Colonic mucosa (tissue), 4 donors: ENCODE data around the gene NIPBL. TPM values are rescaled to one million over a fixed set of nuclear protein-coding genes. Genes with fewer than 3 reads are reported as not detected.

Experiments used
- DNase-seq: peaks from one replicate; pipeline ENCODE4 v3.0.0-alpha.2; 2020
- H3K27ac ChIP-seq: fragments of 200-600 bp; one replicate; pipeline ENCODE4 v1.8.0; 2021
- H3K27me3 ChIP-seq: fragments of 200-600 bp; one replicate; pipeline ENCODE4 v1.8.0; 2021
- H3K36me3 ChIP-seq: fragments of 200-600 bp; one replicate; pipeline ENCODE4 v1.8.0; 2021
- H3K4me1 ChIP-seq: fragments of 200-600 bp; one replicate; pipeline ENCODE4 v1.8.0; 2021; ENCODE audit warnings: mild to moderate bottlenecking
- H3K4me3 ChIP-seq: fragments of 200-600 bp; one replicate; pipeline ENCODE4 v1.8.0; 2021
- H3K9ac ChIP-seq, 2 donors: one replicate each; pipeline ENCODE4 v1.7.0; 2013; ENCODE audit warnings: control low read depth in 2 of 2, low read depth in 2 of 2, low read length in 2 of 2
- H3K9me3 ChIP-seq: fragments of 200-600 bp; one replicate; pipeline ENCODE4 v1.8.0; 2021
- intact Hi-C: fragments of 100-400 bp; cut with DNase I; formaldehyde crosslinking; loops from one replicate; pipeline ENCODE4 v1.14.1; 2022
- total RNA-seq, 2 donors: library from RNA; stranded (reverse); fragmentation: NEBNext Ultra II Directional in 1 of 2; extraction: Animal tissue kit (Norgen Biotek cat#: 25700) in 1 of 2; gene quantifications; one replicate each; pipeline ENCODE4 v1.2.1, GENCODE V29; 2021
- TF ChIP-seq, protein P1 (sequence below): fragments of 200-600 bp; IDR thresholded peaks from one replicate; pipeline ENCODE4 v1.8.0; 2022; ENCODE audit warnings: antibody characterized with exemption, mild to moderate bottlenecking
- donor health status: healthy.
- donor health status: DM: no; HTN: no; CAD: no.
- donor health status: DM: no; HTN: no; CAD: no.

Gene NIPBL
- total RNA-seq, 2 donors from 2014 or later: 47.6 to 59.2 TPM

DNA sequence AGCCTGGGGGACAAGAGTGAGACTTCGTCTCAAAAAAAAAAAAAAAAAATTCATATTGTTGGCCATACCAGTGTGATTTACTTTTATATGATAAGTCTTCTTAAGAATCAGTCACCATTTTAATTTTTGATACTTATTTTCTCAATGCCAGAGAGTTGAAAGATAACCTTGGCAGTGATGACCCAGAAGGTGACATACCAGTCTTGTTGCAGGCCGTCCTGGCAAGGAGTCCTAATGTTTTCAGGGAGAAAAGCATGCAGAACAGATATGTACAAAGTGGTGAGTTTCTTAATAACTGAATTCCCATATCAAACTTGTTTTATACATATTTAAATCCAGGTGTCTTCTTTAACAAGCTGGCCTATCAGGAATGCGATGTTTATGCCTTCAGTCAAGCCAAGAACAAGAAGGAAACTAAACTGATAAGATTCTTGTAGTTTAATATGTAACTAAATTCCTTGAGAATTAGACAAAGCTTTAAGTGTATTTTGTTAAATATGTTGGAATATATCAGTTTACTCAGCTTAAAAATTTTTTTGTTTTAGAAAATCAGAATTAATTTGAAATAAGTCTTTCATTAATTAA is 81.5 kb downstream of the NIPBL start:
- TF ChIP-seq, protein P1, sequence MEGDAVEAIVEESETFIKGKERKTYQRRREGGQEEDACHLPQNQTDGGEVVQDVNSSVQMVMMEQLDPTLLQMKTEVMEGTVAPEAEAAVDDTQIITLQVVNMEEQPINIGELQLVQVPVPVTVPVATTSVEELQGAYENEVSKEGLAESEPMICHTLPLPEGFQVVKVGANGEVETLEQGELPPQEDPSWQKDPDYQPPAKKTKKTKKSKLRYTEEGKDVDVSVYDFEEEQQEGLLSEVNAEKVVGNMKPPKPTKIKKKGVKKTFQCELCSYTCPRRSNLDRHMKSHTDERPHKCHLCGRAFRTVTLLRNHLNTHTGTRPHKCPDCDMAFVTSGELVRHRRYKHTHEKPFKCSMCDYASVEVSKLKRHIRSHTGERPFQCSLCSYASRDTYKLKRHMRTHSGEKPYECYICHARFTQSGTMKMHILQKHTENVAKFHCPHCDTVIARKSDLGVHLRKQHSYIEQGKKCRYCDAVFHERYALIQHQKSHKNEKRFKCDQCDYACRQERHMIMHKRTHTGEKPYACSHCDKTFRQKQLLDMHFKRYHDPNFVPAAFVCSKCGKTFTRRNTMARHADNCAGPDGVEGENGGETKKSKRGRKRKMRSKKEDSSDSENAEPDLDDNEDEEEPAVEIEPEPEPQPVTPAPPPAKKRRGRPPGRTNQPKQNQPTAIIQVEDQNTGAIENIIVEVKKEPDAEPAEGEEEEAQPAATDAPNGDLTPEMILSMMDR: no peak
- DNase-seq: no peak
- no peak overlapping the region for H3K9ac ChIP-seq
- no peaks in the 10 kb centered on the region for H3K36me3 ChIP-seq
- intact Hi-C loops: no loop called here
- no peak overlapping the region for H3K27ac ChIP-seq
- H3K4me3 ChIP-seq: no peak overlapping the region
- no peaks in the 10 kb centered on the region for H3K9me3 ChIP-seq
- H3K4me1 ChIP-seq: no peaks in the 10 kb centered on the region
- H3K27me3 ChIP-seq: no peaks in the 10 kb centered on the region

DNA sequence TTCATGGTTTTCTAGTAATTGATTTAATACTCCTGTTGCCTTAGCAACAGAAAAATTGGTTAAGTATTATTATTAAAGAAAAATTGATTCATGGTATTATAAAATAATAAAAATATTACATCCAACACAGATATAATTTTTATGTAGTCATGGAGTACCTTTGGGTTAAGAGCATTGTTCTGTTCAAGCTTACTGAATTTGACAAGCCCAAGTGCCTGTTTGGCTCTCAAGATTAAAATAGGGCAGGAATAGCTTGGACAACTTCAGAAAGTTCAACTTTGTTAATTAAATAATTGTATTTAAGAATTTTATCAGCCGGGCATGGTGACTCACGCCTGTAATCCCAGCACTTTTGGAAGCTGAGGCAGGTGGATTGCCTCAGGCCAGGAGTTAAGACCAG is 82.0 kb downstream of the NIPBL start:
- Histone ChIP-seq H3K27me3 (no peaks in the 10 kb centered on the region), H3K4me3 (no peak overlapping the region), H3K27ac (no peak overlapping the region), H3K36me3 (no peaks in the 10 kb centered on the region), H3K9ac (no peak overlapping the region), H3K4me1 (no peaks in the 10 kb centered on the region), H3K9me3 (no peaks in the 10 kb centered on the region)
- intact Hi-C loops: no loop called here
- TF ChIP-seq, protein P1: no peak
- DNase-seq: no peak

DNA sequence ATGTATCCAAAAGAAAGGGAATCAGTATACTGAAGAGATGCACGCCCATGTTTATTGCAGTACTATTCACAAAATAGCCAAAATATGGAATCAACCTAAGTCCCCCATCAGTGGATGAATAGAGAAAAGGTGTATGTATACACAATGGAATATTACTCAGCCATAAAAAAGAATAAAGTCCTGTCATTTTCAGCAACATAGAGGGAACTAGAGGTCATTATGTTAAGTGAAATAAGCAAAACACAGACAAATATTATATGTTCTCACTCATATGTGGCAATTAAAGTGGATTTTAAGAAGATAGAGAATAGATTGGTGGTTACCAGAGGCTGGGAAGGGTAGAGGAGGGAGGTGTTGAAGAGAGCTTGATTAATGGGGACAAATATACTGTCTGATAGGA is 88.6 kb downstream of the NIPBL start:
- TF ChIP-seq, protein P1: no peak
- no peak overlapping the region for H3K4me3 ChIP-seq
- no peak overlapping the region for H3K9ac ChIP-seq
- H3K27ac ChIP-seq: no peak overlapping the region
- no peaks in the 10 kb centered on the region for H3K4me1 ChIP-seq
- H3K27me3 ChIP-seq: no peaks in the 10 kb centered on the region
- no peaks in the 10 kb centered on the region for H3K36me3 ChIP-seq
- intact Hi-C loops: no loop called here
- no peaks in the 10 kb centered on the region for H3K9me3 ChIP-seq
- no peak for DNase-seq

DNA sequence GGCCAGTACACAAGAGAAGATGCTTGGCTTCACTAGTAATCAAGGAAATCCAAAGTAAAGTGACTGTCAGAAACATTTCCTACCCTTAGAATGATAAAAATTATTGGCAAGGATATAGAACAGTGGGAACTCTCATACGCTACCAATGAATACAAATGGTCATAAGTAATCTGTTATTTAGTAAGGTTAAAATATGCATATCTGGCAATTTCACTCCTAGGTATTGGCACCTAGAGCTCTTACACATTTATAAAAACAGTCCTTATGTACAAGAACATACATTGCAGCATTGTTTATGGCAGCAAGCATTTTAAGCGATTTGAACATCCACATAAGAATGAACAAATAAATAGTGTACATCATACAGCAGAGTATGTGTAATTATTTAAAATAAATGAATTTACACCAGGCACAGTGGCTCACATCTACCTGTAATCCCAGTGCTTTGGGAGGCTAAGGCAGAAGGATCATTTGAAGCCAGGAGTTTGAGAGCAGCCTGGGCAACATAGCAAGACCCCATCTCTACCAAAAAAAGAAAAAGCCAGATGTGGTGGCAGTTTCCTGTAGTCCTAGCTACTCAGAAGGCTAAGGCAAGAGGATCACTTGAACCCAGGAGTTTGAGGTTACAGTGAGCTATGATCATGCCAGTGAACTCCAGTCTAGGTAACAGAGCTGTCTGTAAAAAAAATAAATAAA is 93.3 kb downstream of the NIPBL start:
- intact Hi-C loops: no loop called here
- no peaks in the 10 kb centered on the region for H3K27me3 ChIP-seq
- no peaks in the 10 kb centered on the region for H3K9me3 ChIP-seq
- H3K4me1 ChIP-seq: no peaks in the 10 kb centered on the region
- no peak overlapping the region for H3K4me3 ChIP-seq
- DNase-seq: no peak
- no peak overlapping the region for H3K27ac ChIP-seq
- TF ChIP-seq, protein P1: no peak
- H3K9ac ChIP-seq: no peak overlapping the region
- H3K36me3 ChIP-seq: no peaks in the 10 kb centered on the region

DNA sequence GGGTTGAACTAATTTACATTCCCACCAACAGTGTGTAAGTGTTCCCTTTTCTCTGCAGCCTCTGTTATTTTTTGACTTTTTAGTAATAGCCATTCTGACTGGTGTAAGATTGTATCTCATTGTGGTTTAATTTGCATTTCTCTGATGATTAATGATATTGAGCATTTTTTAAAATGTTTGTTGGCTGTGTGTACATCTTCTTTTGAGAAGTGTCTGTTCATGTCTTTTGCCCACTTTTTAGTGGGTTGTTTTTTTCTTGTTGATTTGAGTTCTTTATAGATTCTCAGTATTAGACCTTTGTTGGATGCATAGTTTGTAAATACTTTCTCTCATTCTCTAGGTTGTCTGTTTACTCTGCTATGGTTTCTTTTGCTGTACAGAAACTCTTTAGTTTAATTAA is 101.6 kb downstream of the NIPBL start:
- Histone ChIP-seq H3K9ac (no peak overlapping the region), H3K36me3 (no peaks in the 10 kb centered on the region), H3K4me3 (no peak overlapping the region), H3K27me3 (no peaks in the 10 kb centered on the region), H3K9me3 (no peaks in the 10 kb centered on the region), H3K27ac (no peak overlapping the region), H3K4me1 (no peaks in the 10 kb centered on the region)
- intact Hi-C loops: no loop called here
- TF ChIP-seq, protein P1: no peak
- no peak for DNase-seq
